ENCODE data around the gene FAM240B.

DNA sequence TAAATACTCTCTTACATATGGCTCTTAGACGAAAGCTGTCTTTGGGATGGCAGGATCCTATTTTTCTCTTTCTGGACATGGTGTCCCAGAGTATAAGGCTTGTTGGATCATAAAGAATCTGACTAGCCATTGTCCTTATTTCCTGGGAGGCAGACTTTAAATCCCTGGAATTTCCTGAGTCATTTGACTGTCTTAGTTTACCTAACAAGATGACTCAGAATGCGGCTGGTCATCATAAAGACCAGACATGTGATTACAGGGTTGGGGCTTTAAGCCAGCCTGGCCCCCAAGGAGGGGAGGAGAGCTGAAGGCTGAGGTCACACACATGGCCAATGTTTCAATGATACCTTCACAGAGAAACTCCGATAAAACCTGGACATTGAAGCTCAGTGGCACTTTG is 37.2 kb downstream of the FAM240B start:
- no peak for TF ChIP-seq POLR2A (IDR thresholded peaks at IDR 0.05)
- TF ChIP-seq, protein P1, sequence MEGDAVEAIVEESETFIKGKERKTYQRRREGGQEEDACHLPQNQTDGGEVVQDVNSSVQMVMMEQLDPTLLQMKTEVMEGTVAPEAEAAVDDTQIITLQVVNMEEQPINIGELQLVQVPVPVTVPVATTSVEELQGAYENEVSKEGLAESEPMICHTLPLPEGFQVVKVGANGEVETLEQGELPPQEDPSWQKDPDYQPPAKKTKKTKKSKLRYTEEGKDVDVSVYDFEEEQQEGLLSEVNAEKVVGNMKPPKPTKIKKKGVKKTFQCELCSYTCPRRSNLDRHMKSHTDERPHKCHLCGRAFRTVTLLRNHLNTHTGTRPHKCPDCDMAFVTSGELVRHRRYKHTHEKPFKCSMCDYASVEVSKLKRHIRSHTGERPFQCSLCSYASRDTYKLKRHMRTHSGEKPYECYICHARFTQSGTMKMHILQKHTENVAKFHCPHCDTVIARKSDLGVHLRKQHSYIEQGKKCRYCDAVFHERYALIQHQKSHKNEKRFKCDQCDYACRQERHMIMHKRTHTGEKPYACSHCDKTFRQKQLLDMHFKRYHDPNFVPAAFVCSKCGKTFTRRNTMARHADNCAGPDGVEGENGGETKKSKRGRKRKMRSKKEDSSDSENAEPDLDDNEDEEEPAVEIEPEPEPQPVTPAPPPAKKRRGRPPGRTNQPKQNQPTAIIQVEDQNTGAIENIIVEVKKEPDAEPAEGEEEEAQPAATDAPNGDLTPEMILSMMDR (IDR thresholded peaks at IDR 0.05 in 8 of 11, conservative IDR thresholded peaks at IDR 0.05 in 3 of 11) = no peak

All from spleen (tissue), 7 donors.